Caco-2 (cell line): ENCODE results near the gene MTOR. TPM values are rescaled to one million over a fixed set of nuclear protein-coding genes. Genes with fewer than 3 reads are reported as not detected.

ENCODE experiments used
- BruUV-seq: library from RNA; stranded (reverse); fragments of 400-500 nt; replicated peaks from 2 replicates; lab custom pipeline; 2021; lab: Mats Ljungman, UMichigan
- CTCF ChIA-PET: fragments of 300-600 bp; sonication (Branson Sonifier 250); formaldehyde crosslinking; loops from one replicate; lab custom pipeline; 2022; ENCODE audit warnings: antibody characterized with exemption; lab: Charles Lee
- POLR2A ChIA-PET: fragments of 300-600 bp; sonication (Branson Sonifier 250); formaldehyde crosslinking; loops from one replicate; lab custom pipeline; 2022; ENCODE audit warnings: antibody characterized with exemption; lab: Charles Lee
- DNase-seq, 2 experiments: peaks; one replicate each; pipeline versions ENCODE4 v3.0.0 to v3.0.0-alpha.2; 2020 to 2022
- H3K27me3 ChIP-seq: replicated peaks from 2 replicates; pipeline ENCODE4 v1.6.0; 2011; ENCODE audit warnings: low read length; ENCODE audit not compliant: control insufficient read depth, insufficient read depth
- H3K36me3 ChIP-seq: 2 replicates; pipeline ENCODE4 v1.5.1; 2011; ENCODE audit warnings: low read length; ENCODE audit not compliant: control insufficient read depth, insufficient read depth
- H3K4me1 ChIP-seq: fragments of 250-450 bp; sonication (Bioruptor Pico); 2 replicates; pipeline ENCODE4 v1.5.1; 2020; ENCODE audit warnings: mild to moderate bottlenecking
- H3K4me3 ChIP-seq: 2 replicates; pipeline ENCODE4 v1.5.1; 2011; ENCODE audit warnings: low read depth, mild to moderate bottlenecking, control low read depth, low read length
- H3K9me3 ChIP-seq: fragments of 250-450 bp; sonication (Bioruptor Pico); 2 replicates; pipeline ENCODE4 v1.5.1; 2020; ENCODE audit warnings: mild to moderate bottlenecking, moderate library complexity
- H3K27ac Mint-ChIP-seq: one replicate; pipeline ENCODE4 v1.8.0; 2022; ENCODE audit warnings: mixed read lengths; ENCODE audit not compliant: unreplicated experiment
- H3K27me3 Mint-ChIP-seq: one replicate; pipeline ENCODE4 v1.8.0; 2022; ENCODE audit warnings: mixed read lengths; ENCODE audit not compliant: insufficient read depth, unreplicated experiment
- H3K36me3 Mint-ChIP-seq: one replicate; pipeline ENCODE4 v1.8.0; 2022; ENCODE audit warnings: mild to moderate bottlenecking, mixed read lengths; ENCODE audit not compliant: insufficient read depth, unreplicated experiment
- H3K4me1 Mint-ChIP-seq: one replicate; pipeline ENCODE4 v1.8.0; 2022; ENCODE audit warnings: low read depth, mixed read lengths; ENCODE audit not compliant: unreplicated experiment
- H3K4me3 Mint-ChIP-seq: one replicate; pipeline ENCODE4 v1.8.0; 2022; ENCODE audit warnings: mild to moderate bottlenecking, moderate library complexity, mixed read lengths; ENCODE audit not compliant: unreplicated experiment
- H3K9me3 Mint-ChIP-seq: one replicate; pipeline ENCODE4 v1.8.0; 2022; ENCODE audit warnings: mixed read lengths; ENCODE audit not compliant: unreplicated experiment
- intact Hi-C: fragments of 100-400 bp; cut with micrococcal nuclease; formaldehyde crosslinking; loops from one replicate; pipeline ENCODE4 v1.10.0; 2022; ENCODE audit not compliant: unreplicated experiment
- total RNA-seq: library from RNA; stranded (reverse); gene quantifications from 2 replicates; pipeline ENCODE4 v1.2.3, GENCODE V29; 2022
- TF ChIP-seq, protein P1 (sequence below), 2 experiments: fragments of 200-600 bp in 1 of 2; IDR thresholded peaks; 1 replicate in 1 of 2; 2 replicates in 1 of 2; pipeline versions ENCODE4 v1.5.1 to v1.8.0; 2011 to 2022; ENCODE audit warnings: antibody characterized with exemption in 1 of 2, control low read depth in 1 of 2, inconsistent platforms in 1 of 2, low read depth in 1 of 2, low read length in 1 of 2, mild to moderate bottlenecking in 1 of 2, moderate library complexity in 1 of 2; ENCODE audit not compliant: insufficient read depth in 1 of 2, severe bottlenecking in 1 of 2, unreplicated experiment in 1 of 2

Gene MTOR
- total RNA-seq, 1 experiment from 2014 or later, result 45.7 TPM

DNA sequence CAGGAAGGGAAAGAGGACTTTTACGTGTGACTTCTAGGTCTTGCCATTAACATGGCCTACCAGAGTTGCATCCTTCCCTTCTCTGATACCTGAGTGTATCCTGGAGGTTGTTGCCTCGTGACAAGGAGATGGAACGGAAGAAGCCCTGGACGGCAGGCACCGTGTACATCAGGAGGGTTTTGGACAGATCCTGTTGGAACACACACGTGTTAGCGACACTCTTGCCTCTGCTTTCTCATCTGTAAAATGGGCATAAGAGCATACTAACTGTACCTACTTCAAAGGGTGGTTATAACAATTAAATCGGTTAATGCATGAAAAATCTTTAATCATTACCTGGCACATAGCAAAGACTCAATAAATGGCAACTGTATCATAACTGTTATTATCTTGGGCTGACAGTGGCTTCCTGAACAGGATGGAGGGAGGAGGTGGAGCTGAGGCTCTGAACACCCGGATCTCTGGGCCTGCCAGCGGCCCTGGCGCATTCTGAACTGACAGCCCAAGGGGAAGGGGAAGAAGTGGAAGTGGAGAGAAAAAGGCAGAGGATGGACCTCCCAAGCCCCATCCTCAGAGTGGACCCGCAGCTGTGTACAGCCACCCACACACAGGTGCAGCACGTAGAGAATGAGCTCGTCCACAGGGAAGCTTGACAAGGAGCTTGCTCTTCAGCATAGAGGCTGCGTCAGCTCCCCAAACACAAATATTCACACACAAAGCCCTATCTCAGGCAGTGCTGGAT is 132.5 kb downstream of the MTOR start:
- no TSS peak for BruUV-seq
- Histone ChIP-seq H3K4me3 (no peak overlapping the region), H3K4me1 (no peaks in the 10 kb centered on the region), H3K36me3 (peaks cover 2% of the 10 kb centered on the region; the same call in 1 of the 2 replicates), H3K27me3 (no peaks in the 10 kb centered on the region), H3K9me3 (no peaks in the 10 kb centered on the region)
- Mint-ChIP-seq H3K27ac (no peak overlapping the region), H3K4me1 (no peaks in the 10 kb centered on the region), H3K27me3 (no peaks in the 10 kb centered on the region), H3K4me3 (no peak overlapping the region), H3K36me3 (peaks cover 64% of the 10 kb centered on the region), H3K9me3 (no peaks in the 10 kb centered on the region)
- TF ChIP-seq, protein P1, sequence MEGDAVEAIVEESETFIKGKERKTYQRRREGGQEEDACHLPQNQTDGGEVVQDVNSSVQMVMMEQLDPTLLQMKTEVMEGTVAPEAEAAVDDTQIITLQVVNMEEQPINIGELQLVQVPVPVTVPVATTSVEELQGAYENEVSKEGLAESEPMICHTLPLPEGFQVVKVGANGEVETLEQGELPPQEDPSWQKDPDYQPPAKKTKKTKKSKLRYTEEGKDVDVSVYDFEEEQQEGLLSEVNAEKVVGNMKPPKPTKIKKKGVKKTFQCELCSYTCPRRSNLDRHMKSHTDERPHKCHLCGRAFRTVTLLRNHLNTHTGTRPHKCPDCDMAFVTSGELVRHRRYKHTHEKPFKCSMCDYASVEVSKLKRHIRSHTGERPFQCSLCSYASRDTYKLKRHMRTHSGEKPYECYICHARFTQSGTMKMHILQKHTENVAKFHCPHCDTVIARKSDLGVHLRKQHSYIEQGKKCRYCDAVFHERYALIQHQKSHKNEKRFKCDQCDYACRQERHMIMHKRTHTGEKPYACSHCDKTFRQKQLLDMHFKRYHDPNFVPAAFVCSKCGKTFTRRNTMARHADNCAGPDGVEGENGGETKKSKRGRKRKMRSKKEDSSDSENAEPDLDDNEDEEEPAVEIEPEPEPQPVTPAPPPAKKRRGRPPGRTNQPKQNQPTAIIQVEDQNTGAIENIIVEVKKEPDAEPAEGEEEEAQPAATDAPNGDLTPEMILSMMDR (IDR thresholded peaks at IDR 0.05; ENCODE audit: insufficient read depth in 1 of 2, low read depth in 1 of 2, low read length in 1 of 2, severe bottlenecking in 1 of 2, unreplicated experiment in 1 of 2), result no peak
- no peak for DNase-seq
- POLR2A ChIA-PET, result no interaction called here
- CTCF ChIA-PET, result no interaction called here
- intact Hi-C loops, result no loop called here

DNA sequence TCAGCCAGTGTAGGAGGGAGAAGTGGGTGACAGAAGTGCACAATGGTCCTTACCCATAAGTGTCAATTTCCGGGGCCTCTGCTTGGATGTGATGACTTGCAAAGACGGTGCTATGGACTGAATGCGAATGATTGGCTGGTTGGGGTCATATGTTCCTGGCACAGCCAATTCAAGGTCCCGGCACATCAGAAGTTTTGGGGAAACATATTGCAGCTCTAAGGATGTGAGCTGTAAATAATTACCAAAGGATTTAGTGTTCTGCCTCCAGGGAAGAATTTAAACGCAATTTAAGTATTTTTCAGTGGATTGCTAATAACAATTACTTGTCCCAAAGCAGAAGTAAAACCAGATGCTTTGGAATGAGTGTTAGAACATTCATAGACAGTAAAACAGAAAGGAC is 135.8 kb downstream of the MTOR start:
- BruUV-seq, result no TSS peak
- TF ChIP-seq, protein P1 (IDR thresholded peaks at IDR 0.05; ENCODE audit: insufficient read depth in 1 of 2, low read depth in 1 of 2, low read length in 1 of 2, severe bottlenecking in 1 of 2, unreplicated experiment in 1 of 2), result no peak
- Histone ChIP-seq H3K4me3 (no peak overlapping the region), H3K36me3 (peaks cover 2% of the 10 kb centered on the region; the same call in 1 of the 2 replicates), H3K27me3 (no peaks in the 10 kb centered on the region), H3K9me3 (no peaks in the 10 kb centered on the region), H3K4me1 (no peaks in the 10 kb centered on the region)
- ChIA-PET CTCF (no interaction called here), POLR2A (no interaction called here)
- no peak overlapping the region for H3K27ac Mint-ChIP-seq
- H3K27me3 Mint-ChIP-seq, result no peaks in the 10 kb centered on the region
- no peak overlapping the region for H3K4me3 Mint-ChIP-seq
- intact Hi-C loops, result no loop called here
- H3K9me3 Mint-ChIP-seq, result no peaks in the 10 kb centered on the region
- H3K4me1 Mint-ChIP-seq, result no peaks in the 10 kb centered on the region
- DNase-seq, result no peak
- peaks cover 67% of the 10 kb centered on the region for H3K36me3 Mint-ChIP-seq

DNA sequence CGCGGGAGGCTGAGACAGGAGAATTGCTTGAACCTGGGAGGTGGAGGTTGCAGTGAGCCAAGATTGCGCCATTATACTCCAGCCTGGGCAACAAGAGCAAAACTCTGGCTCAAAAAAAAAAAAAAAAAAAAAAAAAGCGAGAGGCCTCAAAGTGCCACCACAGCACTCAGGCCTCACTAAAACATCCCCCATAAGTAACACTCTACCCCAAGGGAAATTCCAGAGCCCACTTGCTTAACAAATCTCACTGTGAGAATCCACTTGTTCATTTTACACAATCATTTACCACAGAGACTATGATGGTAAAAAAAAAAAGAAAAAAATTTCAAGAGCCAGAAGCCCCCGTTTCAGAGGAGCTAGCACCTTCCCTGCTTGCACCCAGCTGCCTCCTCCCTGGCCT is 136.4 kb downstream of the MTOR start:
- no peak for DNase-seq
- H3K27me3 ChIP-seq, result no peaks in the 10 kb centered on the region
- H3K4me1 Mint-ChIP-seq, result no peaks in the 10 kb centered on the region
- POLR2A ChIA-PET, result no interaction called here
- no TSS peak for BruUV-seq
- H3K27ac Mint-ChIP-seq, result no peak overlapping the region
- TF ChIP-seq, protein P1 (IDR thresholded peaks at IDR 0.05; ENCODE audit: insufficient read depth in 1 of 2, low read depth in 1 of 2, low read length in 1 of 2, severe bottlenecking in 1 of 2, unreplicated experiment in 1 of 2), result no peak
- intact Hi-C loops, result no loop called here
- CTCF ChIA-PET, result no interaction called here
- H3K27me3 Mint-ChIP-seq, result no peaks in the 10 kb centered on the region
- no peaks in the 10 kb centered on the region for H3K9me3 Mint-ChIP-seq
- H3K36me3 Mint-ChIP-seq, result peaks cover 64% of the 10 kb centered on the region
- H3K36me3 ChIP-seq, result peaks cover 3% of the 10 kb centered on the region
- no peaks in the 10 kb centered on the region for H3K9me3 ChIP-seq
- H3K4me3 ChIP-seq, result no peak overlapping the region
- no peaks in the 10 kb centered on the region for H3K4me1 ChIP-seq
- H3K4me3 Mint-ChIP-seq, result no peak overlapping the region
